ENCODE measurements around the gene KLHDC4.
"Not testable (repeated sequence)": the region's sequence is repeated elsewhere in the genome, so short reads cannot be mapped to it uniquely, and the experiment has no call there.

KLHDC4 gene

DNA sequence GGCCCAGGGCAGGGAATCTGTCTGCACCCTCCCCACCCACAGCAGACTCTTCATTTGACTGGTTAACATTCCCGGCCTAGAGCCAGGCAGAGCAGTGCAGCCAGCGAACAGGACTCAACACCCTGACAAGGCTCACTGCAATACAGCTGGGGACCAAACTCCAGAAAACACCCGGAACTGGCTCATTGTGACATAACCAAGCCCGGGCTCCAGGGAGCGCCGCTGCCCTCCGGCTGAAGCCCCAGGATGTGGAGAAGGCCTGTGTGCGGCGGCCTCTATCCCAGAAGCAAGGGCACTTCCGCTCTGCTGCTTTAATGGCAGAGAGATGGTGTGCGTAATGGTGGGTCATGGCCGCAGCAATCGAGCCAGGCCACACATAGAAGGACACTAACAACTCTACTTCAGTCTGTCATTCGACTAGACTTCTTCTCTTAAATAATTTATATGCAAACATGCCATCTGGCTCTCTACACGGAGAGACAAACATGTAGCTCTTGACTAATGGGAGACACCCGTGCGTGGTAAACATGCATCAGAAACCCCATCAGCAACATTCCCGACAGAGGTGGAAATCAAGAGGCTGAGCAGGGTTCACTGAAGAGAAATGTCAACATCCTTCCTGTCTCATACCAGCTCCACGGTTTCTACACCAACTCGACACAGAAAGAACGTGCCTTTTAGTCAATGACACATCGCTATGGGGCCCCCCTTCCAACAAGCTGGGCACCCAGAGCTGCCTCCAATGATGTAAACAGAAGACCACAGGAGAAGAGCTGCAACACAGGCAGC is 18.0 kb downstream of the KLHDC4 start:
- DNase-seq (ENCODE audit: extremely low spot score, insufficient read length, low read depth) (no peak), FAIRE-seq (no peak)

DNA sequence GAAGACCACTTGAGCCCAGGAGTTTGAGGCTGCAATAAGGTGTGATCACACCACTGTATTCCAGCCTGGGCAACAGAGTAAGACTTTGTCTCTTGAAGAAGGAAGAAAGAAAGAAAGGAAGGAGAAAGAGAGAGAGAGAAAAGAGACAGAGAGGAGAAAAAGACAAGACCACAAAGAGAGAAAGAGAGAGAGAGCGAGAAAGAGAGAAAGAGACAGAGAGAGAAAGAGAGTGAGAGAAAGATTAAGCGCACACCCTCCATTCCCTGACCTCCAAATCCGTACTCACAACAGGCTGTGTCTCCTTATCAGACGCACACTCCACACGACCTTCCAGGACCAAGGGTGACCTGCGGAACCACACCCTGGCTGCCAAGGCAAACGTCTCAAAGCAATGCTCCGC is 19.6 kb downstream of the KLHDC4 start:
- FAIRE-seq (no peak), DNase-seq (ENCODE audit: extremely low spot score, insufficient read length, low read depth) (no peak)

DNA sequence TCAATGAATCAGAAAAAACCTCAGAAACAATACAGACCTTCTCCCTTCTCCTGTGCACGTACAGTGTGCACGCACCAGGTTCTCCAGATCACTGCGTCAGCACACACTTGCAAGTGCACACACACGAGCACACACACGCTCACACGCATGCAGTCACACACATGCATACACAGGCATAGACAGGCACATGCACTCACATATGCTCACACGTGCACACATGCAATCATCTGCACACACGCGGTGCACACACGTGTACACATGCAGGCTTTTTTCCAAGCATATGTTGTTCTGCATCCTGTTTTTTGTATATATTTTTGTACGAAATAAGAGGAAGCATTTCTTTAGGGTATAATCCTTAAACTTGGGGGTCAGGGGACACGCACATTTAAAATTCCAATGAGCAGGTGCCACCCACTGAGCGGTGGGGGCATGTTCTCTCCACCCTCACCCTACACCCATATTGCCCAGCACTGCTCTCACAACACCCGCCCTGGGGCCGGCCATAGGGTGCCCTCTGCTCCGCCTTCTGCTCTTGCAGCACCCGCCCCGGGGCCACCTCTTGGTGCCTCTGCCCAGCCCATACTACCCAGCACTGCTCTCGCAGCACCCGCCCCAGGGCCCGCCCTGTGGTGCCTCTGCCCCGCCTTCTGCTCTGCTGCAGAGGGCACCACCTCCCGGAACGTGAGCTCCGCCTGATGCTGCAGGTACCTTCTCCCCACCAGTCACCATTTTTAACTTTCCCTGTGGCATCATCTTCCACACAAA is 20.9 kb downstream of the KLHDC4 start:
- DNase-seq (ENCODE audit: extremely low spot score, insufficient read length, low read depth) (no peak), FAIRE-seq (no peak)

DNA sequence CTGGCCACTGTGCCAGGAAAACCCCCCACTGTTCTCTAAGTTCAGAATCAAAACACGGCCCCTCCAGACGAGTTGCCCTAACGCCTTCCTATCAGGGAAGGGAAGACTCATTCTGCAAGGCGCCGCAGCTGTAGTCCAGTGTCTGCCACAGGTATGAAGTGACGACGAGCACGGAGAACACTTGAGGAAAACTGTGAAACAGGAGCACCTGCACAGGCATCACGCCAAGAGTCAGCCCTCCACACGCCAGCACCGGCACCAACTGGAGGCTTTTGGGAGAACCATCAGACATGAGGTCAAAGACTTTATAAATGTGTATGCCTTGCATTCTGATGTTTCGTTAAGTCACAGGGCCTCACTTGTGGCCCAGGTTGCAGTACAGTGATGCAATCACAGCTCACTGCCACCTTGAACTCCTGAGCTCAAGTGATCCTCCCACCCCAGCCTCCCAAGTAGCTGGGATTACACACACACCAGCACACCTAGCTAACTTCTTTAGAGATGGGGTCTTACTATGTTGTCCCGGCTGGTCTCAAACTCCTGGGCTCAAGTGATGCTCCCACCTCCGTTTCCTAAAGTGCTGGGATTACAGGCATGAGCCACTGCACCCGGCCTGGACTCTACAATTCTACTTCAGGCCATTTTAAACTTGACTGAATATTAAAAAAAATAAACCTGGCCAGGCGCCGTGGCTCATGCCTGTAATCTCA is 22.9 kb downstream of the KLHDC4 start:
- FAIRE-seq (no peak), DNase-seq (ENCODE audit: extremely low spot score, insufficient read length, low read depth) (no peak)

DNA sequence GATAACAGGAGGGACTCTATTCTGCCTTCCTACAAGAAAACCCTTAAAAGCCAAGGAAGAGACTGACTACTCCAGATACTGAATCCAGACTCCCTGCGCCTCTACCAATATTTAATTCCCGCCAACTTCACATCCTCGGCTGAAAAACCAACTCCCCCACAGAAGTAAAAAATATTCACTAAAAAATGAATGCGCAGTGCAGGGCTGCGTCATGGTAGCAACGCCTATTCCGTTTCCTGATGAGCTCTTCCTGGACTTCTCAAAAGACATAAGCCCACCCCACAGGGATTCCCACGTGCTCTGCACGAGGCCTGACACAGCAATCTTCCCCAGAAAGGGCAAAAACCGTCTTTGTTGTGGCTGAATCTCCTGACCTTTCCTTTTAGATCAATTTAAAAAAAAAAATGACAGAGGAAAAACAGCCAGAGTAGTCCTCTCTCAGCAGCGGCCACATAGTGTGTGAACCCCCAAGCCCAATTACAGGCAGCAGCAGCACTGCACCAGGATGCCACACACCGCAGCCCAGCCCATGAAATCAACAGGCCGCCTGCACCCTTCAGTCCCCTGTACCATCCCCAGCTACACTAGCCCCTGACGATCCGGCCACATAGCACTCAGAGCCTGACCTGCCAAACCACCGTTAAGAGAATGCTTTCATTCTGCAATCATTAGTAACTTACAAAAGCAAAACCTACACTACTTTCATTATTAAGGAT is 23.9 kb downstream of the KLHDC4 start:
- no peak for FAIRE-seq

DNA sequence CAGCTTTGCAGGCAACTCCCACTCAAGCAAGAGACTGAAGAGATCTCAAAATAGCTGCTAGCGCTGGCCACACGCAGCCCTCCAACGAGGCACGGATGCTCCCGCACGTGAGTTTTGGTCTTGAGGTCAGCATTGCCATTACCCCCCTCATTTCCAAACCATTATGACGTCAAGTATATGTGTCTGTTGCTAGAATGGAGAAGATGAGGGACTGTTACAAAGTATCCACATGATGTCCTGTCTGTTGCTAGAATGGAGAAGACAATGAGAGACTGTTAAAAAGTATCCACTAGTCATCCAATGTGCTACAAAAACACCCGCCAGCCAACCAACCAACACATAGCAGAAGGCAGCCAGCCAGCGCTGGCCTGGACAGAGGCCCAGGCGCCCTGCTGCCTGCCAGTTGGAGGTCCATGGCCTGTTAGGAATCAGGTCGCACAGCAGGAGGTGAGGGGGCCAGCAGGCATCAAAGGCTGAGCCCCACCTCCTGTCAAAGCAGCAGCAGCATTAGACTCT is 24.8 kb downstream of the KLHDC4 start:
- FAIRE-seq (no peak), DNase-seq (ENCODE audit: extremely low spot score, insufficient read length, low read depth) (no peak)

More for the DNA sequence above, 23.9 kb downstream of the KLHDC4 start:
- no peak for DNase-seq (ENCODE audit: extremely low spot score, insufficient read length, low read depth)

DNA sequence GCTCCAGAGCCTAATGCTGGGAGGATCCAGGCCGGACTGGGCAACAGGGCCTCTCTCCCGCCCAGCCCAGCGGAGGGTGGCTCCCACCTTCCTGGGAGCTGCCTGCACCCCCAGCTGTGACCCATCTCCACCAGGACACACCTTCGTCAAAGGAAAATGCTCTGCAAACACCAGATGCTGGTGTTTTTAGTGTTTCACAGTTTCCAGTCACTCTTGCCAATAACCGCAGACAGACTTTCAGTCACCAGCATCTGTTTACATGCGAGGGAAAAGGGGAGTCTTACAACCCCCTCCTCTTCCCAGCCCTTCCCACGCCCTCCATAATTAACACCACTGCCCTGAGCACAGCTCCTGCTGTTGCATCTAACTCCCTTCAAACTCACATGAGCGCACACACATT is 25.3 kb downstream of the KLHDC4 start:
- DNase-seq (ENCODE audit: extremely low spot score, insufficient read length, low read depth) (no peak), FAIRE-seq (no peak)

DNA sequence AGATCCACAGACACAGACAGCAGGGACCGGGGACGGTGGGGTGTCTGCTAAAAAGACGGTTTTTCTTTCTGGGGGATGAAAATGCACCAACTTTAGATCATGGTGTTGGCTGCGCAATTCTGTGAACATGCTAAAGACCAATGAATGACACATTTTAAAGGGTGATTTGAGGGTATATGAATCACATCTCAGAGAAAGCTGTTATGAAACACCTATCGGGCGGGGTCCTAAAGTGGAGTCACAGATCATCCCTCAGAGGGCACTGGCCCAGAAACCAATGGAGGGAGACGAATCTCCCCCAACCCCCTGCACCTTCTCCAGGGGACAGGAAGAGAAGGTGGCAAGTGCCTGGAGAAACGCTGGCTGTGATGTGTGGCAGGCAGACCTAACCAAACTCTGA is 26.0 kb downstream of the KLHDC4 start:
- FAIRE-seq = no peak
- no peak for DNase-seq (ENCODE audit: extremely low spot score, insufficient read length, low read depth)

DNA sequence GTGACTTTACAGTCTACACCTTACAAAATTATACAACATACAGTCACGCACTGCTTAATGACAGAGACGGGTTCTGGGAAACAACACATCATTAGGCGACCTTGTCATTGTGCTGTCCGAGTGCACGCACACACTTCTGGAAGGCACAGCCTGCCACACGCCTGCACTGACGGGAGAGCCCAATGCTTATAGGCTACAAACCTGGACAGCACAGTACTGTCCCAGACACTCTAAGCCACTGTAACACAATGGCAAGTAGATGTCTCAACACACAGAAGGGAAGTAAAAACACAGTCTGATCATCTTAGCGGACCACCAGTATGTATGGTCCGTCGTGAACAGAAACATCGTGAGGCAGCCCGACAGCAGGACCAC is 29.8 kb downstream of the KLHDC4 start:
- no peak for FAIRE-seq
- DNase-seq (ENCODE audit: extremely low spot score, insufficient read length, low read depth) = no peak

DNA sequence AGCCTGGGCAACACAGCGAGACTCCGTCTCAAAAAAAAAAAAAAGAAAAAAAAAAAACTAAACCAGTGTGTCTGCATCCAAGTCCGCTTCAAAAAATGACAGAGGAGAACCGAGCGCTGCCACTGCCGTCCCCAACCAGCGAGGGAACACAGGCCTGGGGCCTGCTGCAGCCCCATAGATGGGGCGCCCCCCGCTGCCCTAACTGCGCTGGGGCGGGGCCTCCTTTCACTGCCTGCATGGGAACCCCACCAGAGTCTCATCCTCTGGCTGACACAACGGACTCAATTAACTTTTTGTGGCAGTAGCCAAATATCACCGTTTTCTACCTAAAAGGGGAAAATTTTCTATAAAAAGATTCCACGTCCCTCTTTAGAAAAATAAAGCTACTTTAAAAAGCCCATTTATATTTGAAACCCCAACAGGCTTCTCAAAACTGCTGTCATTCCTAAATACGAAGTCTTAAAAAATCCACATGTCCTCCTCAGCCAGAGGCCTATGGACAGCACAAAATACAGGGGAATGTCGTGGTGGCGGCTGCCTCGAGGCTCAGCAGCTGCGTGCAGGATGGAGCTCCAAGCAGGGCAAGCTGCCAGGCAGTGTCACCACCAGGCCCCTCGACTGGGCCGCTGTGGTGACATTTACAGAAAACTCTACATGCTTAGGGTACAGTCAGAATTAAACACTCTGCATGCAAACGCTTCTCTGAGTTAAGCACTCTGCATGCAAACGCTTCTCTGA is 30.3 kb downstream of the KLHDC4 start:
- DNase-seq (ENCODE audit: extremely low spot score, insufficient read length, low read depth) = no peak
- FAIRE-seq = no peak

DNA sequence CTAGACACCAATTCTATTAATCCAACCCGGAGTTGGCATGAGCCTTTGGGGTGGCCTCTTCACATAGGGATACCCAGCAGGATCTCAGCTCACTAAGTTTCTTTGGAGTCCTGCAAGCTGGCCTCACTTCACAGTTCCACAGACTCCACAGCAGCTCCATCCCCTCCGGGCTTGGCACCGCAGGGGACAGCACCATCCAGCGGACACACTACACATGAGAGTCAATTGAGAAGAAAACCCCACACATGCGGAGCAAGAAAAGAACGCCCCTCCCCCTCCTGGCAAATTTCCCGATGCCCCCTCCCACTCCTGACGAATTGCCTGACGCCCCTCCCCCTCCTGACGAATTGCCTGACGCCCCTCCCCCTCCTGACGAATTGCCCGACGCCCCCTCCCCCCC is 31.1 kb downstream of the KLHDC4 start:
- FAIRE-seq = no peak
- DNase-seq (ENCODE audit: extremely low spot score, insufficient read length, low read depth) = no peak

DNA sequence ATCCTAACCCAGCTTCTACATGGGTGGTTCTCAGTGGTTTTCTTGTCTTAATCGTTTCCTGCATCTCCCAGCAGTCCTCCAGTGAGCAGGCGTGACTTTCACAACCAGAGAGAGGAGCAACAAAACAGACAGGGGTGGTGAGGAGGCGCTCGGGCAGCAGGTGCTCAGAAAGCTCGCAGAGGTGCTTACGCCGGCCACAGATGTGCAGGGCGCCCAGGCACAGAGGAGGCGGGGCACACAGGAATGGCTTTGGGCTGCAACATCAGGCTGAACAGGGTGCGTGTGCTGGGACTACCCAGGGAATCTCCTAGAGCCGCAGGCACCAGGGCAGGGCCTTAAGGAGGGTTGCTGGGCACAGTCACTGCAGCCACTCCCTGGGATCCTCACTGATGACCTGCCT is 32.6 kb downstream of the KLHDC4 start:
- FAIRE-seq (no peak), DNase-seq (ENCODE audit: extremely low spot score, insufficient read length, low read depth) (no peak)

DNA sequence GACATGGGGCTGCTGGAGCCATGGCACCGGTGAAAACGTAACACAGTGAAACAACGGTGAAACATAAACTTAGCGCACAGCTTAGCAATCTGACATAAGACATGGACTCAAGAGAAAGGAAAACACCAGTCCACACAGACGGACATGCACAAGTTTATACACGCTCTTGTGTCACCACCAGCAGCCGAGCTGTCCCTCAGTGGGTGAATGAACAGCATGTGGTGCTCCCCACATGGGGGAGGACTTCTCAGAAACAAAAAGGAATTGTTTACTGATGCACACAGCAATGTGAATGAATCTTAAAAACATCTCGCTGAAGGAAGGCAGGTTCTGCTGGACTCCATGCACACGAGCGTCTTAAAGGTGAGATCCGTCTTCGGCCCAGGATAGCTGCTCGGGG is 34.2 kb downstream of the KLHDC4 start:
- no peak for FAIRE-seq
- no peak for DNase-seq (ENCODE audit: extremely low spot score, insufficient read length, low read depth)

DNA sequence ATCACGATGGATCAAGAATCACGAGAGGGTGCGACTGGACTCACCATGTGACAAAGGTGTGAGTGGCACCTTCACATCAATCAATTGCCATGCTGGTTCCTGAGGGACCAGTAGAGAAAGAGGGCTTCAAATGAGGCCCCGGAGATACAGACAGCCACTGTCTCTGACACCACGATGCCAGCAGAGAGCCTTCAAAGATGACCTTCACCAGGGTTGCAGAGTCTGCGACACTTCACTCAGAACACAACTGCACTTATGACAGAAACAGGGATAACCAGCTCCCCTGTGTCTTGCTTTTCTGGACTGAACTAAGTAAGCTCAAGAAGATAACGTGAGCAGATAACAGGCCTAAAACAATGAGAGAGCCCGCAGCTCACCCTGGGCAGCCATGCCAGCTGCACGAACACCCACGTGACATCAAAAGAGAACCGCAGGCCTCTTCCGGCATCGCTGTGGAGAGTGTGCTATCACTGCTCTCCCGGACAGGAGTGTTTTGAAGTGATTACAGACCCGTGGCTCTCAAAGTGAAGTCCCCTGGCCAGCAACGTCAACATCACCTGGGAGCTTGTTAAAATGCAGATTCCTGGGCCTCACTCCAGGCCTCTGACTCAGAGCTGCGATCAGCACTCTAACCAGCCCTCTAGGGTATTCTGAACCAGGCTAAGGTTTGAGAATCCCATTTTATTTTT is 36.4 kb downstream of the KLHDC4 start:
- FAIRE-seq (no peak), DNase-seq (ENCODE audit: extremely low spot score, insufficient read length, low read depth) (no peak)

DNA sequence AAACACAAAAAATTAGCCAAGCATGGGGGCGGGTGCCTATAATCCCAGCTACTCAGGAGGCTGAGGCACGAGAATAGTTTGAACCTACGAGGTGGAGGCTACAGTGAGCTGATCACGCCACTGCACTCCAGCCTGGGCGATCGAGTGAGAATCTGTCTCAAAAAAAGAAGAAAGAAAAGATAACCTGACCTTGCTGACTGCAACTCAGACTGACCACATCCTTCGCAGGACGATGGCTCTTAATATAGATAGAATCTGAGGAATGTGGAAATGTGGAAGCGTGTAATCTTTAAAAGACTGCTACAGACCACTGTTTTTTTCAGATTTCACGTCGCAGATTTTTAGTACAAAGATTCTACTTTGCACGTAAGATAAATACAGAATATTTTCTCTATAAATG is 37.8 kb downstream of the KLHDC4 start:
- DNase-seq (ENCODE audit: extremely low spot score, insufficient read length, low read depth) (no peak), FAIRE-seq (no peak)

DNA sequence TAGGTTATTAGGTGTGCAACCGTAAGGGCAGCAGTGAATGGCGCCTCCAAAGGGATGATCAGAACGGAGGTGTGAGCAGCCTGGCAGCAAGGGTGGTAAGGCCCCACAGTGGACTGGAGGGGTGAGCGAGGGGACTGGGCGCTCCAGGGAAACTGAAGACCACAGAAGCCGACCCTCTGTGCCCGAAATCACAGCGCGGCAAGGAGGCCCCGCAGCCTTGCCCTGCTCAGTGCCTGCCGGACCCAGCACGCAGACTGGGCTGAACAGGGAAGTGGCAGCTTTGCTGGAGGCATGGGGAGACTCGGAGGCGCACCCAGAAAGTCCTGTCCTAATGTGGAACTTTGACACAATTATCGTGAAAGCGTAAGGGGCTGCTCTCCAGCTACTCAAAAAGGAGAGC is 38.4 kb downstream of the KLHDC4 start:
- DNase-seq (ENCODE audit: extremely low spot score, insufficient read length, low read depth) (no peak), FAIRE-seq (no peak)

DNA sequence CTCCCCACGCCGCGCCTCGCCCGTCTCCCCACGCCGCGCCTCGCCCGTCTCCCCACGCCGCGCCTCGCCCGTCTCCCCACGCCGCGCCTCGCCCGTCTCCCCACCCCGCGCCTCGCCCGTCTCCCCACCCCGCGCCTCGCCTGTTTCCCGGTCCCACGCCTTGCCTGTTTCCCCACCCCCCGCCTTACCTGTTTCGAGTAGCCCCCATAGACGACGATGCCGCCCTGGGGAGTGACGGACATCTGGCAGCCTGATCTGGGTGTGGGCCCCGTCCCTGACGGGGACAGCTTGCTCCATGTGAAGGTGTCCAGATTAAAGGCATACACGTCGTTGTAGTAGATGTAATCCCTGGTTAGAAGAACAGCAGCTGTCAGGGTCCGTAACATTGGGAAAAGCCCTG is 39.2 kb downstream of the KLHDC4 start:
- not testable (repeated sequence) for FAIRE-seq; DNase-seq (ENCODE audit: extremely low spot score, insufficient read length, low read depth)

DNA sequence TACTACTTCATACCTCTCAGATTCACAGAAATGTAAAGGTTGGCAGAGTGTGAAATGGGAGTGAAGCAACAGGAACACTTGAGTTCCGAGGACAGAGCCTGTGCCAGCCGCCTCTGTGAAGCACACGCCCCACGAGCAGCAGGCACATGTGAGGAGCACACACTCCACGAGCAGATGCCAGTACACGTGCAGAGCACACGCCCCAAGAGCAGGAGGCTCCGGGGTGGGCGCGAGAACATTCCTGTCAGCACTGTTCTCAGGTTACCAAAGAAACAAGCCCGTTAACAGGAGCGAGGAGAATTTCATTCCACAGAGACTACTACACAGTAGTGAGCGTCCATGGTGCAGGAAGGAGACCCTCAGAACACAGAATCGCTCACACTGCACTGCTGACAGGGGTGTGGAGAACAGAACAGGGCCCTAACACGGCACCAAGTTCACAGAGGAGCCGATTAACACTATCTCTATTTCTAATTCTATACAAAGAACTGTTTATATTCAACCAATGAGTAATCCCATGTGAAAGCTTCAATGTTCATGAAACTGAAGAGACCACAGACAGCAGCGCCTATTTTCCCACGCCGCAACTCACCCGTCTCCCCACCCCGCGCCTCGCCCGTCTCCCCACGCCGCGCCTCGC is 40.1 kb downstream of the KLHDC4 start:
- no peak for FAIRE-seq
- no peak for DNase-seq (ENCODE audit: extremely low spot score, insufficient read length, low read depth)
